NB4 (cell line): Measurements from ENCODE around the gene USP6NL.

Experiments
- CTCF ChIP-seq: IDR thresholded peaks from one replicate; pipeline ENCODE4 v1.5.1; 2012; ENCODE audit warnings: low read depth, low read length
- MAX ChIP-seq: IDR thresholded peaks from 2 replicates; pipeline ENCODE4 v1.6.1; 2011; ENCODE audit warnings: low read depth, low read length
- MYC ChIP-seq: IDR thresholded peaks from 2 replicates; pipeline ENCODE4 v1.6.1; 2011; ENCODE audit warnings: low read depth, low read length
- POLR2A ChIP-seq: IDR thresholded peaks from 2 replicates; pipeline ENCODE4 v1.6.1; 2011; ENCODE audit warnings: mild to moderate bottlenecking; ENCODE audit not compliant: insufficient read length; ENCODE audit errors: extremely low read depth

- no peak for TF ChIP-seq CTCF
- no peak for TF ChIP-seq MAX
- no peak for TF ChIP-seq POLR2A
- no peak for TF ChIP-seq MYC
Measured at GRCh38 chr10:11407939-11408338, 203.5 kb downstream of the USP6NL start.
